Measurements from ENCODE around the gene RHOA. TPM values are rescaled to one million over a fixed set of nuclear protein-coding genes. Genes with fewer than 3 reads are reported as not detected.

The RHOA gene
- total and polyA plus RNA-seq, 10 of the 15 experiments (the other 5 are each of a cell fraction or from before 2014, with no cell fraction given) = 246 to 1,049 (median 515) TPM

- TF ChIP-seq ATF2 (IDR thresholded peaks at IDR 0.05; ENCODE audit: low read length) (peak; percentile 95), TAF1 (IDR thresholded peaks at IDR 0.05; ENCODE audit: borderline replicate concordance, low read depth, low read length) (no peak), SPI1 (IDR thresholded peaks at IDR 0.05; ENCODE audit: borderline replicate concordance, insufficient read depth, low read depth, low read length) (no peak), RUNX3 (IDR thresholded peaks at IDR 0.05; ENCODE audit: low read length) (peak; percentile 40), REST (IDR thresholded peaks at IDR 0.05; ENCODE audit: low read depth, low read length) (no peak), ZNF592 (IDR thresholded peaks at IDR 0.05) (no peak), SMAD1 (IDR thresholded peaks at IDR 0.05; ENCODE audit: low read depth, partially characterized antibody) (no peak), BHLHE40 (IDR thresholded peaks at IDR 0.05; ENCODE audit: borderline replicate concordance in 1 of 2, low read depth in 2 of 2, low read length in 1 of 2) (peak in 1 of 2 experiments; percentile 9; a peak in 1 of 4 replicates), SIN3A (IDR thresholded peaks at IDR 0.05; ENCODE audit: low read depth, low read length) (no peak), NFIC (IDR thresholded peaks at IDR 0.05; ENCODE audit: low read depth, low read length) (0 out of 2 replicates have a peak, but pooled peaks have one; percentile 35), EZH2 (IDR thresholded peaks at IDR 0.05; ENCODE audit: borderline replicate concordance, control insufficient read depth, low read depth, low read length) (no peak), ATF7 (IDR thresholded peaks at IDR 0.05; ENCODE audit: low read depth) (peak; percentile 15; the same call in 1 of the 2 replicates), NFXL1 (IDR thresholded peaks at IDR 0.05; ENCODE audit: borderline replicate concordance) (no peak), JUND (IDR thresholded peaks at IDR 0.05; ENCODE audit: low read depth, low read length) (no peak), BCLAF1 (IDR thresholded peaks at IDR 0.05) (no peak), IRF4 (IDR thresholded peaks at IDR 0.05; ENCODE audit: low read depth, low read length) (0 out of 2 replicates have a peak, but pooled peaks have one; percentile 11), EED (IDR thresholded peaks at IDR 0.05; ENCODE audit: low read depth) (peak; percentile 41; the same call in 1 of the 2 replicates)
Observed at GRCh38 chr3:49311283-49311682, 100.5 kb downstream of the RHOA start (continued).
